WERI-Rb-1 (cell line): ENCODE measurements around the gene FBXW7.

ENCODE experiments used
- DNase-seq: peaks from one replicate; pipeline ENCODE4 v3.0.0-alpha.2; 2020
- H3K27ac ChIP-seq: fragments of 250-450 bp; sonication (Bioruptor Pico); 2 replicates; pipeline ENCODE4 v1.5.1; 2020; ENCODE audit warnings: mild to moderate bottlenecking, moderate library complexity
- H3K27me3 ChIP-seq: fragments of 250-450 bp; sonication (Bioruptor Pico); 2 replicates; pipeline ENCODE4 v1.5.1; 2021; ENCODE audit warnings: mild to moderate bottlenecking, low read depth, moderate library complexity; ENCODE audit not compliant: insufficient read depth, severe bottlenecking
- H3K36me3 ChIP-seq: fragments of 250-450 bp; sonication (Bioruptor Pico); 2 replicates; pipeline ENCODE4 v1.5.1; 2020; ENCODE audit warnings: mild to moderate bottlenecking, moderate library complexity
- H3K4me3 ChIP-seq: 2 replicates; pipeline ENCODE4 v1.5.1; 2011; ENCODE audit warnings: low read depth, mild to moderate bottlenecking, control low read depth, low read length
- H3K9me3 ChIP-seq: fragments of 250-450 bp; sonication (Bioruptor Pico); 2 replicates; pipeline ENCODE4 v1.5.1; 2021; ENCODE audit warnings: mild to moderate bottlenecking, moderate library complexity; ENCODE audit not compliant: severe bottlenecking
- TF ChIP-seq, protein P1 (sequence below): IDR thresholded peaks from 2 replicates; pipeline ENCODE4 v1.5.1; 2011; ENCODE audit warnings: low read depth, mild to moderate bottlenecking, control low read depth, inconsistent platforms, low read length

The FBXW7 gene

DNA sequence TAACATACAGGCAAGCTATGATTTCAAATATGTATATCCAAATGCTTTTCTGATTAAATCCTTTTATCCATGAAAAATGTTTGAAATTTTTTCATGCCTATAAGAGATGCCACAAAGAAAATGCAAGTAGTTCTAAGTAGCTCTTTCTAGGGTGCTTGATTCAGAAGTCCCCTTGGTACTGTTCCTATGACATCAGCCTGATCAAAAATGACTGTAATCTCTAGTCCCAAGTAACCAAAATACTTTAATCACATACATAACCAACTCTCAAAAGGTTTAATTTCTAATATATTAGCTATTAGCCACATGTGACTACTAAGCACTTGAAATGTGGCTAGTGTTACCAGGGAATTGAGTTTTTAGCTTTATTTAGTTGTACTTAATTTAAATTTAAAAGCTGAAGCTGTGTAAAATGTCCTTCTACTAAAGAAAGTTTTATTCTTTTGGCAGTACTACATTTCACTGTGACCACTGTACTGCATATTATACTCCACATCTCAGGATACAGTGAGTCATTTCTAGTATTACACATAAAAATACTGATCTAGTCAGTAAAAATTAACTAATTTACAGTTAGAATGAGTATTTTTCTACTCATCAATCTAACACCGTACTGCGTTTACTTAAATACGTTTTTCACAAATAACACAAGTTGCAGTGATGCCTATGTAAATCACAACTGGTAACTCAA, 33.9 kb downstream of the FBXW7 start:
- Histone ChIP-seq H3K36me3 (no peaks in the 10 kb centered on the region), H3K4me3 (no peak overlapping the region), H3K9me3 (no peaks in the 10 kb centered on the region), H3K27ac (no peak overlapping the region), H3K27me3 (no peaks in the 10 kb centered on the region)
- no peak for DNase-seq
- TF ChIP-seq, protein P1, sequence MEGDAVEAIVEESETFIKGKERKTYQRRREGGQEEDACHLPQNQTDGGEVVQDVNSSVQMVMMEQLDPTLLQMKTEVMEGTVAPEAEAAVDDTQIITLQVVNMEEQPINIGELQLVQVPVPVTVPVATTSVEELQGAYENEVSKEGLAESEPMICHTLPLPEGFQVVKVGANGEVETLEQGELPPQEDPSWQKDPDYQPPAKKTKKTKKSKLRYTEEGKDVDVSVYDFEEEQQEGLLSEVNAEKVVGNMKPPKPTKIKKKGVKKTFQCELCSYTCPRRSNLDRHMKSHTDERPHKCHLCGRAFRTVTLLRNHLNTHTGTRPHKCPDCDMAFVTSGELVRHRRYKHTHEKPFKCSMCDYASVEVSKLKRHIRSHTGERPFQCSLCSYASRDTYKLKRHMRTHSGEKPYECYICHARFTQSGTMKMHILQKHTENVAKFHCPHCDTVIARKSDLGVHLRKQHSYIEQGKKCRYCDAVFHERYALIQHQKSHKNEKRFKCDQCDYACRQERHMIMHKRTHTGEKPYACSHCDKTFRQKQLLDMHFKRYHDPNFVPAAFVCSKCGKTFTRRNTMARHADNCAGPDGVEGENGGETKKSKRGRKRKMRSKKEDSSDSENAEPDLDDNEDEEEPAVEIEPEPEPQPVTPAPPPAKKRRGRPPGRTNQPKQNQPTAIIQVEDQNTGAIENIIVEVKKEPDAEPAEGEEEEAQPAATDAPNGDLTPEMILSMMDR, result no peak

DNA sequence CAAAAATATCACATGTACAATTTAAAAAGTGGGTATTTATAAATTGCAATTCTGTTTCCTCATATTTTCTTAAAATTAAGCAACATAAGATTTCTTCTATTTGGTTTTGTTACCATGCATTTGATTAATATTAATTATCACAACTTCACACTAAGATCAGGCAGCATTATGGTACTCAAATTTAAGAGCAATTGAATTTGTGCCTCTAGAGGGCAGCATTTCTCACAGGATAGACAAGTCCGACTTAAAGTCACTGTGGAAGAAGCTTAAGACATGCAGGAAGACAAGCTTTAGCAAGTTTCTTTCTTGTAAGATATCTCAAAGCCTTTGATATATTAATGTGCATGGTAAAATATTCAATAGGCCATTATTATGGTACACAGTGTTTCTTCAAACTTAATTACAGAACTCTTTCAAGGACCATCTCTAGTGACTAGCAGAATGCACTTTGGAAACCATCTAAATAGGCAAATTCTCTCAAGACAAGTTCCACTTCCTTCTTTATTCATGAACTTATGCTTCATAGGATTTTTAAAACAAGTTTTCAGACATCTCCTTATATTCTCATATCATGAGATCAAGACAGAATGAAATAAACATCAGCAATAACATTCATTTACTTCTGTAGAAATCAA, 35.0 kb downstream of the FBXW7 start:
- no peak overlapping the region for H3K4me3 ChIP-seq
- H3K27me3 ChIP-seq, result no peaks in the 10 kb centered on the region
- TF ChIP-seq, protein P1, result peak; percentile 59
- H3K9me3 ChIP-seq, result no peaks in the 10 kb centered on the region
- no peak overlapping the region for H3K27ac ChIP-seq
- H3K36me3 ChIP-seq, result no peaks in the 10 kb centered on the region
- DNase-seq, result peak; percentile 69

- TF ChIP-seq, protein P1, result no peak
- H3K9me3 ChIP-seq, result no peaks in the 10 kb centered on the region
- DNase-seq, result no peak
- H3K4me3 ChIP-seq, result no peak overlapping the region
- no peaks in the 10 kb centered on the region for H3K27me3 ChIP-seq
- H3K36me3 ChIP-seq, result no peaks in the 10 kb centered on the region
- H3K27ac ChIP-seq, result no peak overlapping the region
Observed at GRCh38 chr4:152500275-152500674, 35.6 kb downstream of the FBXW7 start.

DNA sequence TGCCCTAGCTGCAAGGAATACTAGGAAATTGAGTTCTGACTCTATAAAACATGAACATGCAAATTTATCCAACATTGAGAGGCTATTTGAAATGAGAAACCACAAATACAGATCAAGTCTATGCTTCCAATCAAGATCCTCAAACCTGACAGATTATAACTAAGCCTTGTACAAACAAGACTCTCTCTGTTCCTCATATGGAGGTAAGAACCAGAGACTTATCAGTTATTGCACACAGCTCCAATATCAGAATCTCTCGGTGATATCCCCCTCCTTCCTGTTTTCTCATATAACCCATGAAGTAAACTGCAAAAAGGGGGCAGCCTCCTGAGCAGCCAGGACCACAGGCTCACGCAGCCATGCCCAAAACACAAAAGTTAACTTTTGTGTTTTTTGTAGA, 36.5 kb downstream of the FBXW7 start:
- DNase-seq, result no peak
- H3K36me3 ChIP-seq, result no peaks in the 10 kb centered on the region

DNA sequence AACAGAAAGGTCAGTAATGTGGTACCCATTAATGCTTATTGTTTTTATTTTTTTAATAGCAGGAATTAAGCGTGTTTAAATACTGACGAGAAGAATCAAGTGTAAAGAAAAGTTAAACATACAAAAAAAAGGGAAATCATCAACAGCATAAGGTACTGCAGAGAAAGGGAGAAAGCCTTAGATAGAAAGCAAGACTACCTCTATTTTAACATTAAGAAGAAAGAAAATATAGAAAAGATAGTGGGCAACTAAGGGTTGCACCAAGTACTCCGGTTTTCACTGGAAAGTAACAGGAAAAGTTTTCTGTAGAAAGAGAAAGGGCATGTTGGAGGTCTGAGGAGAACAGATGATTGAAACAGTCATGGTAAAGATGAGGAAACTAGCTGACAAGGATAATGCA, 41.9 kb downstream of the FBXW7 start:
- Histone ChIP-seq H3K27ac (no peak overlapping the region), H3K4me3 (no peak overlapping the region), H3K27me3 (no peaks in the 10 kb centered on the region), H3K9me3 (no peaks in the 10 kb centered on the region), H3K36me3 (no peaks in the 10 kb centered on the region)
- TF ChIP-seq, protein P1, result no peak
- no peak for DNase-seq

More for the DNA sequence above, 36.5 kb downstream of the FBXW7 start:
- H3K9me3 ChIP-seq, result no peaks in the 10 kb centered on the region
- TF ChIP-seq, protein P1, result no peak
- no peak overlapping the region for H3K27ac ChIP-seq
- no peak overlapping the region for H3K4me3 ChIP-seq
- no peaks in the 10 kb centered on the region for H3K27me3 ChIP-seq

DNA sequence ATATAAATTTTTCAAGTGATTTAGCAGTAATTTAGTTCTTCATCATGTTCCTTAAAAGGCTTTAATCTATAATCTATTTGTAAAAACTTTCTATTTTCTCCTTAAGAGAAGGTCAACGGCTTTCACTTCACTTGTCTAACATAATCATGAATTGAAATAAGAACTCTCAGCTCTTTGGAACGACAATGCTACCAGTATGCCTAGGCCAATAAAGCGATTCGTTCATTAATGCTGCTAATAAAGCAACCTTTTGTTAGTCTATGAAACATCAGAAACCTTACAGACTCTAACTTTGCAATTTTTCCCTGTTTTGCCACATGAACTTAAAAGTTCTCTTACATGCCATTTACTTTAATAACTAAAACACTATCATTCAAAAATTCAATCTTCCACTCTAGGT, 47.6 kb downstream of the FBXW7 start:
- Histone ChIP-seq H3K27me3 (no peaks in the 10 kb centered on the region), H3K9me3 (no peaks in the 10 kb centered on the region), H3K36me3 (no peaks in the 10 kb centered on the region), H3K27ac (no peak overlapping the region), H3K4me3 (no peak overlapping the region)
- DNase-seq, result no peak
- TF ChIP-seq, protein P1, result no peak
